Skeletal muscle cell (primary cell): ENCODE measurements around the gene TXNDC8.
"Not testable (repeated sequence)": the region's sequence is repeated elsewhere in the genome, so short reads cannot be mapped to it uniquely, and the experiment has no call there.

Source experiments
- DNase-seq: peaks from one replicate; pipeline ENCODE4 v3.0.0-alpha.2; 2010; ENCODE audit warnings: low read depth
- H3K4me3 ChIP-seq: 2 replicates; pipeline ENCODE4 v1.5.1; 2011; ENCODE audit warnings: low read depth, mild to moderate bottlenecking, control low read depth, low read length, moderate library complexity

TXNDC8 gene

DNA sequence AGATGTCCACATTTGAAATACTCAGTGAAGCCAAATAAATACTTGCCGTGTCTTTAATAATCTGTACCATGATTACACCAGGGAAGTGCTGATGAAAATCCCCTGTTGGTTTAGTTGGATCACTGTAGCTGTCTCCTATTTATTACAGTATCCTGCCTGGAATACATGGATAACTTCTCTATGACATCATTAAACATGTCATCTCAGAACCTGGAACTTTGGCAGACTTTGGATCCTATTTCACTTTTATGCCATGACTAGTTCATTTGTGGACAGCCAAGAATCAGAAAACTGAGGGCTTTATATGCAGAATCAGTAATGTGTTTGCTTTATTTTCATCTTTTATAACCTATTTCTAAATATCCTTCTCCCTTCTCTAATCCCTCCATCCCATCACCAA is at the start of gene TXNDC8:
Gene TXNDC8 (minus strand): TSS at position 137 of the 400 bp plus-strand sequence.
- H3K4me3 ChIP-seq: no peak within 1 kb of the TSS
- DNase-seq: peak; percentile 38

DNA sequence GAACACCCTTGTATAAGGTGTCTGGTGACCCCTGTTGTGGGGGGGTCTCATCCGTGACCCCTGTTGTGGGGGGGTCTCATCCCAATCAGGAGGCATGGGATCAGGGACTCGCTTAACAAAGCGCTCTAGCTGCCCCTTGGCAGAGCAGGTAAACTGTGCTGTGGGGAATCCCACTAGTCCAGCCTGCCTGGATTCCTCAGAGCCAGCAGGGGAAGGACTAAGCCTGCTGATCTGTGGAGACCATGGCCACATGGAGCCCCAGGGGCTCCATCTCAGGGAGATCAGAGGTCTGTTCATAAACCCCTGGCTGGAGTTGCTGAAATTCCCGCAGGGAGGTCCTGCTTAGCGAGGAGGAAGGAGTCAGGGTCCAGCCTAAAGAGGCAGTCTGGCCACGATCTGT is 45.8 kb upstream of the TXNDC8 start:
- DNase-seq: no peak
- no peak overlapping the region for H3K4me3 ChIP-seq

DNA sequence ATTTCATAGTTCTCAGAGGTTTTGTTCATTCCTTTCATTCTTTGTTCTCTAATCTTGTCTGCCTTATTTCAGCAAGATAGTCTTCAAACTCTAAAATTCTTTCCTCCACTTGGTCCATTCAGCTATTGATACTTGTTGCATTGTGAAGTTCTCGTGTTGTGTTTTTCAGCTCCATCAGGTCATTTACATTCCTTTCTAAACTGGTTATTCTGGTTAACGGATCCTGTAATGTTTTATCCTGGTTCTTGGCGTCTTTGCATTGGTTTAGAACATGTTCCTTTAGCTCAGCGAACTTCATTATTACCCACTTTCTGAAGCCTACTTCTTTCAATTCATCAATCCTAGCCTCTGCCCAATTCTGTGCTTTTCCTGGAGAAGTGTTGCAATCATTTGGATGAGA is 45.1 kb upstream of the TXNDC8 start:
- DNase-seq: no peak
- H3K4me3 ChIP-seq: no peak overlapping the region

DNA sequence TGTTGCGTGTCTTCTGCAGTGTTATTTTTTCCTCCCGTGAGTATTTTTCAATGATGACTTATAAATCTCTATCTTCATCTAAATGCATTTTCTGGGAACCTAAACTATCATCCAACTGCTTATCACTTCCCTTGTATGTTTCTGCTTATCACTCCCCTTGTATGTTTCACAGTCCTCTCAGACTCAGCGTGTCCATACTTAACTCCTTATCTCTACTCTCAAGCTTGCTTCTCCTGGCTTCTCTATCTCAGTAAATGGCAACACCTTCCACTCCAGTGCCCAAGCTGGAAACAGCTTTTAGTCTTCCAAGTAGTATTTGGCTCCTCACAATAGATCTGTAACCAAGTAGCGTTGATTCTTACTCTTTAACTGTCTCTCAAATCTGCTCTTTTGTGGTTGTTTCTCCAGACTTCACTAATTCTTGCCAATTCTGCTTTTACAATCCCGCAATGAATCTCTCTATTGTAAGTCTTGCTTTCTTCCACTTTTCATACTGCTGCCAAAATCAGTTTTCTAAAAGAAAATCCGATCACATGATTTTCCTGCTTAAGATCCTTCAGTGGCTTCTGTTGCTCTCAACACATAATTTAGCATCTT is 33.8 kb upstream of the TXNDC8 start:
- no peak for DNase-seq
- no peak overlapping the region for H3K4me3 ChIP-seq

DNA sequence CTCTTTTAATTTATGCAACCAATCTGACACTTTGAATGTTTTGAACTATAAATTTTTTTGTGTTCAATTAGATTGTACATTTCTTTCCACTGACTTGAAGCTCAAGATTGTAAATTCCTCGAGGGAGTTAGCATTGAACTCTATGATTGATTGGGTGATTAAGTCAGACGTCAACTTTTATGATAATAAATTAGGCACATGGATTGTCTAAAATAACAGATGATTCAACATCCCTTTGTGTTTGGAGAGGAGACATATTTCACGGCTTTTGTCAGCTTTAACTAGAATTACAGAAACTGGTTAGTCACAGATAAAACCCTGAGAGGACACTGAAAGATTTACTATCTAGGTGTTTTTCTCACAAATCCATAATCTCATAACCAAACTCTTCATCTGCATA is 32.7 kb upstream of the TXNDC8 start:
- DNase-seq: peak; percentile 36
- no peak overlapping the region for H3K4me3 ChIP-seq

DNA sequence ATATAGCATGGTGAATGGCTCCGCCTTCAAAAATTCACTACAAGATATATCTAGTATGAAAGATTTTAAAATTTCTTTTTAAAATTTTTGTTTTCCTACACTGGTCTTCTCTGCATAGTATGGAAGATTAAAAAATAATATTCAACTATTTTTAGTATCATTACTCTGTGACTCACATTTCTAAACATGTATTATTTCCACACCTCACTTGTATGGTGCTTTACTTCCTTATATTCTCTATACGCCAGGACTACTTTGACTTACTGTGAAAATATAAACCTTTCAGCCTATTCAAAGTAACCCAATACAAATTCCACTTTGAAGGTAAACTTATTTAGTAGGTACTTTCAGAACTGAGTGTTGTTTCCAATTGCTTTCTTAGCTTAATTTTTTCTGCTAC is 26.8 kb upstream of the TXNDC8 start:
- no peak overlapping the region for H3K4me3 ChIP-seq
- no peak for DNase-seq

DNA sequence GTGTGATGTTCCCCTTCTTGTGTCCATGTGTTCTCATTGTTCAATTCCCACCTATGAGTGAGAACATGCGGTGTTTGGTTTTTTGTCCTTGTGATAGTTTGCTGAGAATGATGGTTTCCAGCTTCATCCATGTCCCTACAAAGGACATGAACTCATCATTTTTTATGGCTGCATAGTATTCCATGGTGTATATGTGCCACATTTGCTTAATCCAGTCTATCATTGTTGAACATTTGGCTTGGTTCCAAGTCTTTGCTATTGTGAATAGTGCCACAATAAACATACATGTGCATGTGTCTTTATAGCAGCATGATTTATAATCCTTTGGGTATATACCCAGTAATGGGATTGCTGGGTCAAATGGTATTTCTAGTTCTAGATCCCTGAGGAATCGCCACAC is 21.3 kb upstream of the TXNDC8 start:
- not testable (repeated sequence) for H3K4me3 ChIP-seq, DNase-seq

DNA sequence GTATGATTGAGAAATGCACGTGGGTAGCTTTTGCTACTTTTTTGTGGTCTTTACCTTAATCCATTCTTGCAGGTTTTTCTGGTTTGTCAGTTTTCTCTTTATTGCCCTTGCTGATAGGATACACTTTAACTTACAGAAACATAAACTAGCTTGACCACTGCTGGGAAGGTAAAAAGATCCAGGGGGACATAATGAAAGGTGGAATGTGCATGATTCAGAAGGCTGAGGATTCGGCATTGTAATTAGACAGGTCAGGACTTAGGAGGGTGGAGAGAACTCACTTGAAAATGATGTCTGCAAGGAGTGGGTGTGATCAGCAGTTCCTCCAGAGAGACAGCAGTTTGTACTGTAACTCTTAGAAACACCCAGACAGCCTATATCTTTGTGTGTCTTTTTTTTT is 19.8 kb upstream of the TXNDC8 start:
- H3K4me3 ChIP-seq: no peak overlapping the region
- no peak for DNase-seq

DNA sequence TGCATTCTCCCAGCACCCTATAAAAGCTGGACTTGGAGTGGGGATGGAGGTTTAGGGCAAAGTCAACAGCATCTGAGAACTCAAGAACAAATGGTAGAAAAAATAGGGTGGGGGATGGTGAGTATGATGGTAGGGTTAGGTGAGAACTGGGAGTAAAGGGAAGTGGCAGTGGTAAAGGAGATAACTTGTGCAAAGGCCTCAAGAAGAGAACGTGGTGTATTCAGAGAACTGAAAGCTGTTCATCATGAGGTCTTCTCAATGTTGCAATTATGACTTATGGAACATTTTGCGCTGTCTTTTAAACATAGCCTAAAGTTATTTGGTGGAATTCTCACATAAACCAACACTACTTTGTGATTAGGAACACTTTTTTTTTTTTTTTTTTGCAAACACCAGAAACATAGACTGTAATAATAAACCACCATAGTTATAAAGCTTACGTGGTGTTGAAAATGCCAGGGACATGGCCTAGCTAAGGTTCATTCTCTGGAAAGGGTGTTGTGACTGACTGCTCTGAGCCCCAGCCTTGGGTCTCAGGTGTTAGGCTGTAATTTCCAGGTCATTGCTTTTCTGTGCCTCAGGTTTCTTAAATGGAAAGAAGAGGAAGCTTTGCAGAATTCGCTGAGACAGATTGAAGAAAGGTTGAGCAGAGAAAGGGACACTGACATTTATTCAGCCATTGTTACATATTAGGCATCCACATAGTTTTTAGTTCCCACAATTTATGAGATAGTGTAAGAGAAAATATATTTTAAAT is 19.2 kb upstream of the TXNDC8 start:
- no peak for DNase-seq
- H3K4me3 ChIP-seq: no peak overlapping the region

DNA sequence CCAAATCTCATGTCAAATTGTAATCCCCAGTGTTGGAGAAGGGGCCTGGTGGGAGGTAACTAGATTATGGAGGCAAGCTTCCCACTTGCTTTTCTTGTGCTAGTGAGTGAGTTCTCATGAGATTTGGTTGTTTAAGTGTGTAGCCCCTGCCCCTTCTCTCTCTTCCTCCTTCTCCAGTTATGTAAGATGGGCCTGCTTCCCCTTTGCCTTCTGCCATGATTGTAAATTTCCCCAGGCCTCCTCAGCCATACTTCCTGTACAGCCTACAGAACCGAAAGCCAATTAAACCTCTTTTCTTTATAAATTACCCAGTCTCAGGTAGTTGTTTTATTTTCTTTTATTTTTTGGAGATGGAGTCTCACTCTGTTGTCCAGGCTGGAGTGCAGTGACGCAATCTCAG is 18.2 kb upstream of the TXNDC8 start:
- DNase-seq: no peak
- no peak overlapping the region for H3K4me3 ChIP-seq

DNA sequence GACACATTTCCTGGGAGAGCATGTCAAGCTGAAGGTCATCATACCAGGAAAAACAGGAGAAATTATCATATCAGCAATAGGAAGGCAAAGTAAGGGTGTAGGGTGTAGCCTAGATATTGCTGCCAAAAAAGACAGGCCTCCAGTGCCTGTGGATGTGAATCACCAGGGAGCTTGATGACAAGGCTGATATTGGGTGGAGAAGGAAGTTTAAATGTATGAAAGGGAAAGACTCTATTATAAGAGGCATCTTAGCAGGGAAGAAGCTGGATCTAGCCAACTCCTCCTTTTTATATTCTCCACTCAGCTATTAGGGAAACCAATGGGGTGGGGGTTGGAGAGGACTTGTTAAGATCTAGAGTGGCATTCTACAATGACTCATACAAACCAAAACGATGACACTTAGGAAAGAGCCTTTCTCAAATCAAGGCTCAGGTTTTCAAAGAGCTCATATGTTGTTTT is 13.4 kb upstream of the TXNDC8 start:
- no peak overlapping the region for H3K4me3 ChIP-seq

DNA sequence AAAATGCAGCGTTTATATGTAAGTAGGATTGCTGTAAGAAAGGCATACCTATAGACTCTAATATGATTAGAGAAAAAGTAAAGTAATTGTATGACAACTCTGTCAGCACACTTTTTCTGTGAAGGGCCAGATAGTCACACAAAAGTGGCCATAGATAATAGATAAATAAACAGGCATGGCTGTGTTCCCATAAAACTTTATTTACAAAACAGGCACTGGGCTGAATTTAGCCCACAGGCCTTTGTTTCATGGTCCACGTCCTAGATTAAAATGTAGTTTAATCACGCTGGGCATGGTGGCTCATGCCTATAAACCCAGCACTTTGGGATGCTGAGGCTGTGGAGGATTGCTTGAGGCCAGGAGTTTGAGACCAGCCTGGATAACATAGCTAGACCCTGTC is 8.7 kb upstream of the TXNDC8 start:
- H3K4me3 ChIP-seq: no peak overlapping the region

More for the DNA sequence above, 13.4 kb upstream of the TXNDC8 start:
- DNase-seq: peak; percentile 58

DNA sequence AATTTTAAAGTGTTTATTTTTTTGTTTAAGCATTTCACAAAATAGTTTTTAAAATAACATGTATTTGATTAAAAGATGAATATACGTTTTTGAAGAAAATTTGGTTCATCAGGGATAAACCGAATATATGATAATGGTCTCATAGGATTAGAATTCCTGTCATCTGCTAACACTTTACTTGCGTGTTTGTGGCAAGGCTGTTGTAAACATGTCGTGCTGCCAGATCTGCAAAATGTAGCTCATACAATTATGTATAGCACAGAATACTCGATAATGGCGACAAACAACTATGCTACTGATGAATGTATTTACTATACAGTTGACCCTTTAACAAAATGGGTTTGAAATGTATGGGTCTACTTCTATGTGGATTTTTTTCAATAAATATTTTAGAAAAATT is 7.2 kb upstream of the TXNDC8 start:
- no peak for DNase-seq

More for the DNA sequence above, 8.7 kb upstream of the TXNDC8 start:
- DNase-seq: no peak

DNA sequence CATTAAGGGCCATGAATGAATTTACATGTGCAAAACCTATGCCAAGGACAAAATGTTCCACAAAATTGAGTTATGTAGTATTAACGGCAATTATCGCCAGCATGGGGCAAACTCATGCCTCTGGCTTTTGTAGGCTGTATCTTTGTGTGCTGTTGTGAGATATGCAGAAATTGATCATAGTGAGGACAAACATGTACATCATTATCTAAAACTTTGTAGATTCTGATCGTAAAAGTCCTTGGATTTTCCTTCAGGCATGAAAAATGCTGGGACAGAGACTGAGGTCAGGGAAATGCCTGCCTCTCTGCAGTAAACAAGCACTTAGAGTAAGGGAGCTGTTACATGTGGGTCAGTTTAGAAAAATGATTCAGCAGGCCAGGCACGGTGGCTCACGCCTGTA is 5.9 kb upstream of the TXNDC8 start:
- no peak for DNase-seq
- H3K4me3 ChIP-seq: no peak overlapping the region

More for the DNA sequence above, 7.2 kb upstream of the TXNDC8 start:
- H3K4me3 ChIP-seq: no peak overlapping the region

DNA sequence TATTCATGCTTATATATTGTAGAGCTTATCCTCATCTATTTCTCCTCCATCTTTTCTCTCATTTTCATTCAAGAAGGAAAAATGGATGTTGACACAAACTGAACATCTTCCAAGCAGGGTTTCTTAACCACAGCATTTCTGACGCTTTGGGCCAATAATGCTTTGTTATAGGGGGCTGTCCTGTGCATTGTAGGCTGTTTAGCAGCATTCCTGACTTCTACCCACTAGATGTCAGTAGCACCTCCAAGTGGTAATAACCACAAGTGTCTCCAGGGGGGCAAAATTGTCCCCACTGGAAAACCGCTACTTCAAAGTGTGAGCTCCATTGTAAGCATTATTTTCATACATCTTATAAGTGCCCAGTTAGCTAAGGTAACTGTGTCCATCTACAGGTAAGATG is 2.6 kb upstream of the TXNDC8 start:
- no peak overlapping the region for H3K4me3 ChIP-seq
- no peak for DNase-seq

DNA sequence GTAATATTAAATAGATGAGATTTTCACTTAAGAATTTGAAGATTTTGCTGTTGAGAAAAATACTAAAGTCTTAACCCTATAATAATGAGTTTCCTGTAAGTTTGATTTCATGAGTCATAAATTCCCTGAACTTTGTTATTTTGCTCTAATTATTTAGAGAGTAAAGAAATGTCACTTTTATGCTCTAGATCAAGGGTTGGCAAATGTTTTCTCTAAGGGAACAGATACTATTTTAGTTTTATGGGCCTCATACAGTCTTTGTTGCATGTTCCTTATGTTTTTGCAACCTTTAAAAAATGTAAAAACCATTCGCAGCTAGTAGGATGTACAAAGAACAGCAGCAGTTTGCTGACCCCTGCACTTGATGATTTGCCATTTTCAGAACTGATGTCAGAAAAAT is 480 bp upstream of the TXNDC8 start:
- no peak for DNase-seq
- no peak overlapping the region for H3K4me3 ChIP-seq

DNA sequence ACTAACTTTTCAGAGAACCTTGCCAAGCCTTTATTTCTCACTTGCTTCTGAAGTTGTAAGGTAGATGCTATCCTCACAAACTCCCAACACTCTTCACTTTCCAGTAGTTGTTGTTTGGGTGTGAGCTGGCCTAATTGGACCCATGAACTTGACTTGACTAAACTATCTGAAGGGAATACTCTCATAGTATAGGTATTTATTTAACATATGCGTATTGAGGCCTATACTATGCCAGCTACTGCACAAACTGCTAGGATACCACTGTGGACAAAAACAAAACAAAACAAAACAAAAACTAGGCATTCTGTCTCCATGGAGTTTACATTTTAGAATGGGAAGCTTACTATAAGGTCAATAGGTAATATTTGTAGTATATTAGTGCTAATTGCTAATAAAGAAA is 1.3 kb downstream of the TXNDC8 start:
- H3K4me3 ChIP-seq: no peak overlapping the region
- no peak for DNase-seq

DNA sequence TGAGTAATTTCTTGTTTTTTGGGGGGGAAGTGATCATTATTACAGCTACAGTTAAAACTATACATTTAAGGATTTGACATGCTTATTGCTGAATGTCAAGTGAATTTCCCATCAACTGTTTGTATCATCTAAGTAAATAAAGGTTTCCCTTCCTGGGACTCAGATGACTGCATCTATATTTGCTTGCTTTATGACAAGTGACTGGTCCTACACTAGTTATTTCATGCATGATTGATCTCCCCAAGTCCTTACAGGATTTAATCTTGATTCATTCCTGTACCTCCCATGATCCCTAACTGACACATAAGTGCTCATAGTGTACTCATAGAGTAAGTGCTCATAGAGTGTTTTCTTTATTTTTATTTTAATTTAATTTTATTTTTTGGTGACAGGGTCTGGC is 2.8 kb downstream of the TXNDC8 start:
- no peak overlapping the region for H3K4me3 ChIP-seq
- DNase-seq: no peak

DNA sequence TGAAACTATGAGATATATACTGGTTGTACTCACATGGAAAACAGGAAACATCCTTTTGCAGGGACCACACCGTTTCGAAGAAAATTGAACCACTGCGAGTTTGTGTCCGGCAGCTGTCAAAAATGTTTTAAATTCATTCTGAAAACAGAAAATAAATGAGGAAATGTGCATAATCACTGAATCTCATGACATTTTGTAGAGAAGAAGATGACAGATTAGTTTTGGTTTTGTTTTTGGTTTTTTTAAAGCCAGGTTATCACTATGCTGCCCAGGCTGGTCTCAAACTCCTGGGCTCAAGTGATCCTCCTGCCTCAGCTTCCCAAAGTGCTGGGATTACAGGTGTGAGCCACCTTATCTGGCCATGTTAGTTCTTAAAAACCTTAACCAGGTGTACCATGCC is 3.5 kb downstream of the TXNDC8 start:
- no peak overlapping the region for H3K4me3 ChIP-seq
- no peak for DNase-seq

DNA sequence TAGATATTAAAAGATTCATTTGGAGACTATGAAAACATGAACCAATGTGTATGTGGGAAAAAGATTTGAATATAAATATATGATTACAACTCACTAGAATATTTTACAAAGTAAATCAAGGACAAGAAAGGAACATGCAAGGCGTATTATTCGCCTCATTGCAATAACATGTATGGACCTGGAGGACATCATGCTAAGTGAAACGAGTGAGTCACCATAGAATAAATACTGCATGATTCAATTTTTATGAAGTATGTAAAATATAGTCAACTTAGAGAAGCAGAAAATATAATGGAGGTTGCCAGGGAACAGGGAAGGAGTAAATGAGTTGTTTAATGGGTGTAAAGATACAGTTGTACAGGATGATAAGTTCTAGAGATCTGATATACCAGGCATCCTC is 4.9 kb downstream of the TXNDC8 start:
- no peak overlapping the region for H3K4me3 ChIP-seq
- no peak for DNase-seq

DNA sequence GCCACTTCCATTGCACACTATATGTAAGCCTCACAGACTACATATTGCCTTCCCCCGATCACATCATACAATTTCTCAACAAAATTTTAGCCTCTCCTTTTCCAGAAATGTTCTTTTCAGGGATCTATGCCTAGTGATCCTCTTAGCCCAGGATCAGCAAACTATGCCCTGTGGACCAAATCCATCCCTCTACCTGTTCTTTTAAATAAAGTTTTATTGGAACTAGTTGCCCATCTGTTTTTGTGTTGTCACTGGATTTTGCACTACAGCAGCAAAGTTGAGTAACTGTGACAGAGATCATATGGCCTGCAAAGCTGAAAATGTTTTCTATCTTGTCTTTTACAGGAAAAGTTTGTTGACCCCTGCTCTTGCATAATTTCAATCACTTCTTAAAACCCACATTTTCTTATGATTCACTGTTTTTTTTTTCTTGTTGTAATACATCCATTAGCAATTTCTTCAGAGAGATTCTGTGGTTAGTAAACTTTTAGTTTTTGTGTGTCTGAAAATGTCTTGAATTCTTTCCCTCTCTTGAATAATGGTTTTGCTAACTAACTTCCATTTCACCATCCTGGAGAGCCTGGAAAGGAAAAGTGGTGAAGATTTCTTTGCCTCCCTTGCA is 7.1 kb downstream of the TXNDC8 start:
- H3K4me3 ChIP-seq: no peak overlapping the region
- peak; percentile 43 for DNase-seq
